ENCODE measurements around the gene NSUN2. TPM values are rescaled to one million over a fixed set of nuclear protein-coding genes. Genes with fewer than 3 reads are reported as not detected.

NSUN2 gene
- total RNA-seq, 6 experiments from 2014 or later = 59.9 to 67.7 (median 60.5) TPM

DNA sequence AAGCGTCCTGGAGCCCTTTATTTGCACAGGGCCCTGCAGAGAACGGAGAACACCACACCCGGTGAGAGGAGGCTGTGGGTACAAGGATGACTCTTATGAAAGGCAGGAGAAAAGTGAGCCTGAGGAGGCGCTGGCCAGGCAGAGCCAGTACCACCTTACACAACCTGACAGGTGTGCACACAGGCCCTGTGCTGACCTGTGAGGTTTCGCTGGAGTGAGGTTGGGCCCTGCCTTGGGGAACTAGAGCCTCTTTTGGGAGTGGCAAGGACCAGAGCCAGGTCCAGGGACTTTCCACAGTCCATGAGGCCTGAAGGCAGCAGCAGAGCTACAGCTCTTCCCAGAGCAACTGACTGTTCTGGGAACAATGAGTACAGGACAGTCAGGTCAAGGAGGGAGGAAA lies 3.4 kb upstream of the NSUN2 start:
- Mint-ChIP-seq H3K27ac (no peak overlapping the region), H3K27me3 (ENCODE audit: insufficient read depth) (no peaks in the 10 kb centered on the region; the same call in 1 of the 2 replicates), H3K4me3 (no peak overlapping the region), H3K9me3 (no peaks in the 10 kb centered on the region), H3K4me1 (ENCODE audit: low read depth) (peaks cover 33% of the 10 kb centered on the region), H3K36me3 (ENCODE audit: low read depth) (peaks cover 15% of the 10 kb centered on the region)
- TF ChIP-seq, protein P1, sequence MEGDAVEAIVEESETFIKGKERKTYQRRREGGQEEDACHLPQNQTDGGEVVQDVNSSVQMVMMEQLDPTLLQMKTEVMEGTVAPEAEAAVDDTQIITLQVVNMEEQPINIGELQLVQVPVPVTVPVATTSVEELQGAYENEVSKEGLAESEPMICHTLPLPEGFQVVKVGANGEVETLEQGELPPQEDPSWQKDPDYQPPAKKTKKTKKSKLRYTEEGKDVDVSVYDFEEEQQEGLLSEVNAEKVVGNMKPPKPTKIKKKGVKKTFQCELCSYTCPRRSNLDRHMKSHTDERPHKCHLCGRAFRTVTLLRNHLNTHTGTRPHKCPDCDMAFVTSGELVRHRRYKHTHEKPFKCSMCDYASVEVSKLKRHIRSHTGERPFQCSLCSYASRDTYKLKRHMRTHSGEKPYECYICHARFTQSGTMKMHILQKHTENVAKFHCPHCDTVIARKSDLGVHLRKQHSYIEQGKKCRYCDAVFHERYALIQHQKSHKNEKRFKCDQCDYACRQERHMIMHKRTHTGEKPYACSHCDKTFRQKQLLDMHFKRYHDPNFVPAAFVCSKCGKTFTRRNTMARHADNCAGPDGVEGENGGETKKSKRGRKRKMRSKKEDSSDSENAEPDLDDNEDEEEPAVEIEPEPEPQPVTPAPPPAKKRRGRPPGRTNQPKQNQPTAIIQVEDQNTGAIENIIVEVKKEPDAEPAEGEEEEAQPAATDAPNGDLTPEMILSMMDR (IDR thresholded peaks at IDR 0.05) = no peak
- no peak for DNase-seq

DNA sequence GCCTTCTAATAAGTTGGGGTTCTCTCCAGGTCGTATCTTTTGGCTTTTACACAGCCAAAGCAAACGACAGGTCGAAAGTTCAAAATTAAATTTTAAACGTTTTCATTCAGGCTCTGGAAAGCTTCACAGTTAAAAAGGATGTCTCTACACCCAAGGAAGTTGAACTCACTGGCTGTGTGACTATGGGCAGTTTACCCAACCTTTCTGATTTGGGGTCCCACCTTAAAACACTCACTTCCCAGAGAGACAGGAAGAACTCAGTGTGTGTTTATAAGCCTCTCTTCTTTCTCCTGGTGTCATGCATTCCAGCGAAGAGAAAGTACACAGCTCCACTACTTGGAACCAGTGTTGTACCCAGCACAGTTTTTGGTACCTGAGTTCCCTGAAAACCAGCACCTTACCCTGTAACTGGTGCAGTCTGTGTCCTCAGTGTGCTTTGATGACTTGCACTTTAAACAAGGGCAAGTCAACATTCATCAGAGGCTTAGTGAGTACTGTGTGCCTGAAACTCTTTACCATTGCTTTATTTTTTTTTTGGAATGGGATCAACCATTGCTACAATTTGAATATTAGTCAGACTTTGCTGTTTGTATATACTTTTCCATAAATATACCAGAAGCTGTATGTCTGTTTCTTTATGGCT lies 2.1 kb upstream of the NSUN2 start:
- TF ChIP-seq, protein P1 (IDR thresholded peaks at IDR 0.05) = no peak
- H3K36me3 Mint-ChIP-seq (ENCODE audit: low read depth) = peaks cover 25% of the 10 kb centered on the region
- peak overlapping the region; percentile 100 for H3K4me3 Mint-ChIP-seq
- peak; percentile 8 for DNase-seq
- peak overlapping the region; percentile 60 for H3K27ac Mint-ChIP-seq
- H3K9me3 Mint-ChIP-seq = no peaks in the 10 kb centered on the region
- no peaks in the 10 kb centered on the region; the same call in 1 of the 2 replicates for H3K27me3 Mint-ChIP-seq (ENCODE audit: insufficient read depth)
- H3K4me1 Mint-ChIP-seq (ENCODE audit: low read depth) = peaks cover 38% of the 10 kb centered on the region

DNA sequence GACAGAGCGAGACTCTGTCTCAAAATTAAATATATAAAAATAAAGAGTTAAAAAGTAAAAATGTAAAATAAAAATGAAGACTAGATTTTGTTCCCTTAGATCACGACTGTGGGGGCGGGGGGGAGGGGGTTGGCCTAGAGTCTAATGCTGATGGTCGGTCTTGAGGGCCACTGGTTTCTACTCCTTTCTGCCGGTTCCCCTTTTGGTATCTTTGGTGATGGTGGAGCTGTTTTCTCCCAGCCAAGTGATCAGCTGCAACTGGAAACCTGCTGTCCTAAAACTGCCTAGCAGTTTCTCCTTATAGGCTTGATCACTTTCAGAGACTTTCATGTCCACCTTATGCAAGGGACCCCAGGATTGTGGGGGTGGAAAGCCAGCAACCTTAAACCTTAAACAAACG lies 1.5 kb upstream of the NSUN2 start:
- Mint-ChIP-seq H3K27ac (peak overlapping the region; percentile 73), H3K4me3 (peak overlapping the region; percentile 100), H3K27me3 (ENCODE audit: insufficient read depth) (no peaks in the 10 kb centered on the region; the same call in 1 of the 2 replicates), H3K36me3 (ENCODE audit: low read depth) (peaks cover 31% of the 10 kb centered on the region), H3K4me1 (ENCODE audit: low read depth) (peaks cover 44% of the 10 kb centered on the region), H3K9me3 (no peaks in the 10 kb centered on the region)
- DNase-seq = no peak
- TF ChIP-seq, protein P1 (IDR thresholded peaks at IDR 0.05) = no peak

DNA sequence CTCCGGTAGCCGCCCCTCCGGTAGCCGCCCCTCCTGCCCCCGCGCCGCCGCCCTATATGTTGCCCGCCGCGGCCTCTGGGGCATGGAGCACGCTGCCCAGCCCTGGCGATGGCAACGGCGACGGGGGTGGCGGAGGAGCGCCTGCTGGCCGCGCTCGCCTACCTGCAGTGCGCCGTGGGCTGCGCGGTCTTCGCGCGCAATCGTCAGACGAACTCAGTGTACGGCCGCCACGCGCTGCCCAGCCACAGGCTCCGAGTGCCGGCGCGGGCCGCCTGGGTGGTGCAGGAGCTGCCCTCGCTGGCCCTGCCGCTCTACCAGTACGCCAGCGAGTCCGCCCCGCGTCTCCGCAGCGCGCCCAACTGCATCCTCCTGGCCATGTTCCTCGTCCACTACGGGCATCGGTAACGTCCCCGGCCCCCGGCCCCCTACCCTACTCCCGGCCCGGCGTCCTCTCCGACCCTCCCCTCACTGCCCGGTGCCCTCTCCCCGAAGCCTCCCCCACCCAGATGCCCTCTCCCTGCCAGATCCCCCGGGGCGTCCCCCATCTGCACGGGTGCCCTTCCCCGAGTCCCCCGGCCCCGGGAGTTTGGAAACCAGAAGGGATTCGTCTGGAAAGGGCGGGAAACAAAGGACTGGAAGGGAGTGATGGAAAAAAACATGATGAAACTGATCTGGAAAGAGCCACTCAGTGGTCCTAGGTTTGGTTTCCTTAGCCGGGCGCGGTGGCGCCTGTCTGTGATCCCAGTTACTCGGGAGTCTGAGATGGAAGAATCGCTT lies 813 bp upstream of the NSUN2 start:
- Mint-ChIP-seq H3K27me3 (ENCODE audit: insufficient read depth) (no peaks in the 10 kb centered on the region; the same call in 1 of the 2 replicates), H3K4me3 (peak overlapping the region; percentile 100), H3K36me3 (ENCODE audit: low read depth) (peaks cover 35% of the 10 kb centered on the region), H3K27ac (peak overlapping the region; percentile 73), H3K4me1 (ENCODE audit: low read depth) (peaks cover 44% of the 10 kb centered on the region), H3K9me3 (no peaks in the 10 kb centered on the region)
- peak; percentile 21 for DNase-seq
- TF ChIP-seq, protein P1 (IDR thresholded peaks at IDR 0.05) = no peak

DNA sequence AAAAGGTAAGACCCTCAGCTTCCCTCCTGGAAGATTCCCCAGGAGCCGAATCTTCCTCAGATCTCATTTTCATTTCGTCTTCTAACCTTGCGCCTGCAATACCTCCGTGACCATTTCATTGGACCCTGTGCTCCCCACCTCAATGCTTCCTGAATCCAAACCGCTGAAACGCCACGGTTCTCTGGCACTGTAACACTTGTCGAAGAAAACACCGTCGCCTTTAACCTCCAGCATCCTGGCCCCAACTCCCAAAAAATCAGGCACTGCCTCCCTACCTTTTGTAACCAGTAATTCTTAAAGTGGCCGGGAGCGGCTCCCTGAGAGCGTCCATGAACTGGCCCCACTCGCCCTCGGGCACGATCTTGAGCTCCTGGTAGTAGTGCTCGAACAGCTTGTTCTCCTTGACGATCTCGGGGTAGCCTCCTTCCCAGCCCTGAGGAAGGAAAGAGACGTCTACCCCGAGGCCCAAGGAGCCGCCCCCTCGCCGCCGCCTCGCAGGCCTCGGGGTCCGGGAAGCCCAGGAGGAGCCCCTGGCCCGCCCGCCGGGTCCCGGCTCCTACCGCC lies 438 bp downstream of the NSUN2 start:
- TF ChIP-seq, protein P1 (IDR thresholded peaks at IDR 0.05) = peak; percentile 34; the same call in 1 of the 2 replicates
- peak; percentile 17 for DNase-seq
- H3K4me3 Mint-ChIP-seq = peak overlapping the region; percentile 100
- H3K27ac Mint-ChIP-seq = peak overlapping the region; percentile 99
- peaks cover 44% of the 10 kb centered on the region for H3K4me1 Mint-ChIP-seq (ENCODE audit: low read depth)
- no peaks in the 10 kb centered on the region; the same call in 1 of the 2 replicates for H3K27me3 Mint-ChIP-seq (ENCODE audit: insufficient read depth)
- H3K9me3 Mint-ChIP-seq = no peaks in the 10 kb centered on the region
- H3K36me3 Mint-ChIP-seq (ENCODE audit: low read depth) = peaks cover 44% of the 10 kb centered on the region

Data from HFFc6 (cell line).